Inflammatory macrophage treated with lipopolysaccharide for 4 hours (primary cell): Measurements from ENCODE around the gene SPEM3.
A peak's percentile ranks its signal among the peaks of the same experiment; 100 is the strongest.

Experiments used
- DNase-seq: peaks from one replicate; pipeline ENCODE4 v3.0.0-alpha.2; 2020

SPEM3 gene

GRCh38 chr17:7428557-7428956 is at the start of gene SPEM3:
Gene SPEM3 (plus strand): TSS chr17:7428857. CDS start chr17:7428903, 46 bp downstream.
- no peak for DNase-seq

DNA sequence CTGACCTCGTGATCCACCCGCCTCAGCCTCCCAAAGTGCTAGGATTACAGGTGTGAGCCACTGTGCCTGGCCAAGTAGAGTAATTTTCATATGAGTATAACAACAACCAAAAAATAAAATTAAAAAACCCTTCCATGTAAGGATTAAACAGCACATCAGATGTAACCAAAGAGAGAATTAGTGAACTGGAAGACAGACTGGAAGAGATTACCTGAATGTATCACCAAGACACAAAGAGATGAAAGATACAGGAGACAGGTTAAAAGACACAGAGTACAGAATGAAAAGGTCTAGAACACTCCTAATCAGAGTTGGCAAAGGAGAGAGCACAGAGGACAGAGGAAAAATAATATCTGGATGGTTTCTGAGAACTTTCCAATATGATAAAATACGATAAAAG is 49.5 kb upstream of the SPEM3 start:
- no peak for DNase-seq

- DNase-seq, result peak; percentile 10
Observed at GRCh38 chr17:7380321-7380720, 48.3 kb upstream of the SPEM3 start.

DNA sequence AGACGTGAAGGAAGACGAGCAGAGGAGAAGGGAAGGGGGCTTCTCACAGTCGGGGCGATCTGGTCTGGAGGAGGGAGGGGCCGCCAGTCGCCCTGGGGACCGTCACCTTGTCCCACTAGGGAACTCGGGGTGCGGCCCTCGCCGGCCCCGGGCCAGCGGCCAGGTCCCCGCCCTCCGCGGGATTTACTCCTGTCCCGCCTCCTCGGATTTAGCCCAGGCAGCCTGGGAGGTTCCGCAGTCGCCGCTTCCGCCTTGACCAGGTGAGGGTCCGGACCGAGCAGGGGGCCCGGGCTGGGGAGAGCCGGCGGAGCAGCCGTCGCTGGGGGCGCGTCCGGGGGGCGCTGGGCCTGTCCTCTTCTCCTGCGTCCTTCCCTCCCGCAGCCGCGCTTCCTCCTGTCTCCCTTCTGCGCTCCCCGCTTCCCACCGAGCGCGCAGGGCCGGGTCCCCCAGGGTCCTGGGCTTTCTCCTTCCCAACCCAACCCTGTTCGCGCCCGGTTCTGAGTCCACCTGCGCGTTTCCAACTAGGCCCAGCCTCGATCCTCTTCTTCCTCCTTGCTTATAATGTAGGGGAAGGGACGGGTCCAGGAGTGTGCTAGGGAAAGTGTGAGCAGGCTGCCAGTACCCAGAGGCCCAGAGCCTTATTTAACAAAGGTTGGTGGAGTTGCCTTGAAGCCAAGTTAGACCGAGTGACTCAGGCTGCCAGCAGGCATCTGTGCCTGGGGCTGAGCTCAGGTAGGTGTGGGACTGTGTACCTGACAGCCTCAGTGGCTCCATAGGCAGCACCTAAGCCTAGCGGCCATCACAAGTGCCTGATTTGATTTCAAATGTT is 47.6 kb upstream of the SPEM3 start, which contains the start of gene TNK1:
Gene TNK1 (plus strand): TSS at position 235 of the 829 bp plus-strand sequence. CDS start 1,838 bp downstream, outside the sequence.
- DNase-seq, result no peak

DNA sequence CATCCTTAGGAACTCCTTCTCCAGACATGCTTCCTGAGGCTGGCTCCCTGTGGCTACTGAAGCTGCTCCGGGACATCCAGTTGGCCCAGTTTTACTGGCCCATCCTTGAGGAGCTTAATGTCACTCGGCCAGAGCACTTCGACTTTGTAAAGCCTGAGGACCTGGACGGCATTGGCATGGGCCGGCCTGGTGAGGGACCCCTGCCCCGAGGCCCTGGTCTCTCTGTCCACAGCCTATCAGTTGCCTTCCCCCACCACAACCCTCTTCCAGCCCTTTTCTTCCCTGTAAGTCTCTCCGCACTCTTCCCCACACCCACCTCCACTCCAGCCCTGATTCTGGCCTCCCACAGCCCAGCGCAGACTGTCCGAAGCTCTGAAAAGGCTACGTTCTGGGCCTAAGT is 45.8 kb upstream of the SPEM3 start:
- no peak for DNase-seq

DNA sequence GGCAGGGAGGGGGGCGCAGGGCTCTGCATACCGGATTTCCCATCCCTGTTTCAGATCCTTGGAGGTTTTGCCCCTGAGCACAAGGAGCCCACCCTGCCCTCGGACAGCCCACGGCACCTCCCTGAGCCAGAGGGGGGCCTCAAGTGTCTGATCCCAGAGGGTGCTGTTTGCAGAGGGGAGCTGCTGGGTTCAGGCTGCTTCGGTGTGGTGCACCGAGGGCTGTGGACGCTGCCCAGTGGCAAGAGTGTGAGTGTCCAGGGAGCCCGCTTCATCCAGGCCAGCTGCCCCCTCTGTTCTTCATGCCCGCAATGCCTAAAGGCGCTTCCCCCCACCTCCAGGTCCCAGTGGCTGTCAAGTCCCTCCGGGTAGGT is 45.3 kb upstream of the SPEM3 start:
- DNase-seq, result no peak

DNA sequence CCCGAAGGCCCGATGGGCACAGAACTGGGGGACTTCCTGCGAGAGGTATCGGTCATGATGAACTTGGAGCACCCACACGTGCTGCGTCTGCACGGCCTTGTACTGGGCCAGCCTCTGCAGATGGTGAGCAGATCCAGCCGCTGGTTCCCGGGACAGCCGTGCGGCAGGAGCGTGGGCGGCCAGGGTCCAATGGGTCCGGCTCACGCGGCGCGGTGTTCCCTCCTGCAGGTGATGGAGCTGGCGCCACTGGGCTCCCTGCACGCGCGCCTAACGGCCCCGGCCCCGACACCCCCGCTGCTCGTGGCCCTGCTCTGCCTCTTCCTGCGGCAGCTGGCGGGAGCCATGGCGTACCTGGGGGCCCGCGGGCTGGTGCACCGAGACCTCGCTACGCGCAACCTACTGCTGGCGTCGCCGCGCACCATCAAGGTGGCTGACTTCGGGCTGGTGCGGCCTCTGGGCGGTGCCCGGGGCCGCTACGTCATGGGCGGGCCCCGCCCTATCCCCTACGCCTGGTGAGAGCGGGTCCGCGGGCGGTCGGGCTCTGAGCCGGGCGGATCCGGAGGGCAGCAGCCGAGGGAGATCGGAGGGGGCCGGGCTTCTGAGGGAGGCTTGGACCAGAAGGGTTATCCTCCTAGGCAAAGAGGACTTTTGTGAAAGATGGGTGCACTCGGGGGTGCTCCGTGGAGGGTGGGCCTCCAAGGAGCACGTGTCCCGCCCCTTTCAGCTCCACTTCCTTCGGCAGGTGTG is 44.7 kb upstream of the SPEM3 start:
- DNase-seq, result peak; percentile 26

GRCh38 chr17:7384489-7385081 is 44.1 kb upstream of the SPEM3 start:
- DNase-seq, result no peak

GRCh38 chr17:7388856-7389255 is 39.8 kb upstream of the SPEM3 start:
- DNase-seq, result no peak

GRCh38 chr17:7389924-7390910 is 38.4 kb upstream of the SPEM3 start:
- no peak for DNase-seq

- DNase-seq, result no peak
Observed at GRCh38 chr17:7391307-7391706, 37.4 kb upstream of the SPEM3 start.

- DNase-seq, result no peak
Observed at GRCh38 chr17:7392696-7393612, 35.7 kb upstream of the SPEM3 start.

DNA sequence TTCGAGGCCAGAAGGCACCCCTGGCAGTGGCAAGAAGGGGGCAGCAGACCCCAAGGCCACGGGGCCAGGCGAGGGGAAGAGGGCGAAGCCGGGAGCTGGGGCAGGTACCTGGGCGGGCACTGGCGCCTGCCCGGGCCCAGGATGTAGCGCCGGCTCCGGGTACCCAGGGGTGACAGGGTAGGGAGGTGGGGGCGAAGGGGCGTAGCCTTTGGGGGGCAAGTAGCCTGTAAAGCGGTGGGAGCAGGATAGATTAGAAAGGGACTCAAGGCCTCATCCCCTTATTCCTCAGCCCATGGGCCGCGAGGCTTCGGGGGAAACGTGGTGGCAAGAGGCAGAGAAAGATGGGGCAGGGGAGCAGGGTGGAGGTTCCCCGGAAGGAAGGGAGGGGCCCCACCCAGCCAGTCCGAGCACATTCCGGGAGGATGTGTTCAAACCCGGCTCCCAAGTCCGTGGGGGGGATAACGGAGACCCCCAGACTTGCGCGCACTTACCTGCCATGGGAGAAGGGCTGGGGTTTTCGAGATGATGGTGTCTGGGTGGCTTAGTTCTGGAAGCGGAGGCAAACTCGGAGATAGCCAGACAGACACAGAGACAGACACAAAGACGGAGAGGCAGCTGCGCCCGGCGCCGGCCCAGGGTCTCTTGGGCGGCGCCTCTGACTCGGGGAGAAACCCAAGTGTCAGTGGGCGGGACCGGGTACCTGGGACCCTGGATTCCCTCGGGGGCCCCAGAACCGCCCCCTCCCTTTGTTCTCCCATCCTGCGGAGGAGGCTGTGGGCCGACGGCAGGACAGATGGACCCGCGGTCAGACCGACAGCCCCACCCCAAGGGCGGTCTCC is 34.8 kb upstream of the SPEM3 start:
- DNase-seq, result no peak

DNA sequence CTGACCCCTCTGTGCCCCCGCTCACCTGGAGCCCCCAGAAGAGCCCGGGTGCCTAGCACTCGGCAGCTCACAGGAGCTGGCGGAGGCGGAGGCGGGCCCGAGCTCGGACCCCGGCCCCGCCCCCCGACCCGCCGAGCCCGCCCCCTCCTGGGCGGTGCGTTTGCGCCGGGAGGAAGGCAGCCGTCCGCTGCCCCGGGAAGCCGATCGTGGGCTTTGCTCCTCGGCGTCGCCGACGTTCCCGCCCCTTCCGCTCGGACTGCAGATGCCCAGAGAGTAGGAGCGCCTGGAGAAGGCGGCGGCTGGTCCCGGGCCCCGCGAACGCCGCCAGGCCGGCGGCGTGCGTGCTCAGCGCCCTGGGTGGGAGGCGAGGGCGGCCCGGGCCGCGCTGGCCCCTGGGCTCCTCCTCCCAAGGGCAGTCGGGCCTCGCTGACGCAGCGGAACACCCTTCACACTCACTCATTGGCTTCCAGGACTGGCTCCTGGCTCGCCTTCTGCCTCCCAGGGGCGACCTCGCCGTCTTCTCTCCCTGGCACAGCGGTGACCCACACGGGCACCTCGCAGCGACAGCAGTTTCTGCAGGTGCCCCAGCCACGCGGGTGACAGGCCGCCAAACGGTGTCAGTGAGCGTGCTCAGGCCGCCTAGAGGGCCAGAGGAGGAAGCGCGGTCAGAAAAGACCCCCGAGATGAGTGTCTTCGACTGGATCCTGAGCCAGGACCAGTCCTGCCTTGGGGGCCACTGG is 34.0 kb upstream of the SPEM3 start, which contains the start of gene PLSCR3:
Gene PLSCR3 (minus strand): TSS at position 74 of the 740 bp plus-strand sequence. CDS start 415 bp downstream, outside the sequence.
- peak; percentile 81 for DNase-seq

- DNase-seq, result no peak
Observed at GRCh38 chr17:7396147-7396546, 32.5 kb upstream of the SPEM3 start.

DNA sequence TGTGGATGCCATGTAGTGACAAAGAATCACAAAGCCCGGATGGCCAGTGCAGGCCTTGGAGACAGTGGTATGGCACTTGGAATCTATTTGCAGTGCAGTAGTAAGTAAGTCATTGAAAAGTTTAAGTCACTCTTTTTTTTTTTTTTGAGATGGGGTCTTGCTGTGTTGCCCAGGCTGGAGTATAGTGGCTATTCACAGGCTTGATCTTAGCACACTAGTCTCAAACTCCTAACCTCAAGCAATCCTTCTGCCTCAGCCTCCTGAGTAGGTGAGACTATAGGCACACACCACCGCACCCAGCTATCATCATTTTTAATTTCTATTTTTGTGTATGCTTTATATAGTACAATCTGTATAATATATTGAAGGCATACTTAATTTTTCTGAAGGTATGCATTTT is 30.0 kb upstream of the SPEM3 start:
- no peak for DNase-seq

GRCh38 chr17:7403043-7403726 is 25.5 kb upstream of the SPEM3 start:
- DNase-seq, result no peak

DNA sequence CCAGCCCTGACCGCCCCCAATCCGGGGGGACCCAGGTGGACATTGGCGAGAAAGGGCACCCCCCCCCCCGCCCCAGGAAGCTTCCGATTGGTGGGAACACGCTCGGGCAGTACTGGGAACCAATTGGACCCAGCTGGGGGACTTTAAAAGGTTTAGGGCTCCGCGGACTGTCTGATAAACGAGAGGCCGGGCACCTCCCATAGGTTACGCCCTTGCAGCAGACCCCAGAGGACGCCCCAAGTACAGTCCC is 25.0 kb upstream of the SPEM3 start:
- no peak for DNase-seq
